NCI-H128 (cell line): ENCODE results near the gene SUN2.

Experiments used
- DNase-seq: peaks from one replicate; lab custom pipeline; 2025; ENCODE audit not compliant: unreplicated experiment; lab: John Stamatoyannopoulos, UW

The SUN2 gene

GRCh38 chr22:38735465-38736256 is 20.1 kb downstream of the SUN2 start:
- no peak for DNase-seq

GRCh38 chr22:38735126-38735464 is 20.7 kb downstream of the SUN2 start:
- no peak for DNase-seq

DNA sequence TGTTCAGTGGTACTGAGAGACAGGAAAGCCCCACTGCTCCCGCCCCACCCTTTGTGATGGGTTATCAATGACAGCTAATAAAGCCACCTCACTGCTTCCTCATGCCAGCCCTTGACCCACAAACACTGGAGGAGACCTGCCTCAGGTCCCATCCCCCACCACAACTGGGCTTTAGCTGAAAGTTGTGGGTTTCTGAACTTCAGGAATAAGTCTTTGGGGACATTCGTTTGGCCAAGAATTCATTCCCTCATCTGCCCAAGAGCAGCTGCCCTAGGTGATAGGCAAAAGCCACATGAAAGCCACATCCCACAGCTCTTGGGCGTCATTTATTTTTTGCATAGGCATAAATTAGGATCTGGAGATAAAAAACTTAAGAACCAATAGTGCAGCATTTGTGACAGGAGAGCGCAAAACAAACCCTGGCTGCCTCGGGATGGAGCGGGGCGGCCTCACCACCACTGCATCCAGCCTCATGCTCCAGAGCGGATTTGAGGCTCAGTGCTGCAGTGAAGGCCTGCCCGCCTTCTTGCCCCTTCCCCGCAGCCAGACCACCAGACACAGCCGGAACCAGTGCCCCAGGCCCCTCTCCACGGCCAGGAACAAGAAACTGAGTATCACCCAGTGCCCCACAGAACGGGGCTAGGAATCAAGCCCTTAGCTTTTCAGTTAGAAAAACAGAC is 21.2 kb downstream of the SUN2 start:
- DNase-seq = no peak

- no peak for DNase-seq
These were observed 21.9 kb downstream of the SUN2 start for GRCh38 chr22:38733724-38734381.

- DNase-seq = no peak
These were observed 22.5 kb downstream of the SUN2 start for GRCh38 chr22:38733329-38733723.

DNA sequence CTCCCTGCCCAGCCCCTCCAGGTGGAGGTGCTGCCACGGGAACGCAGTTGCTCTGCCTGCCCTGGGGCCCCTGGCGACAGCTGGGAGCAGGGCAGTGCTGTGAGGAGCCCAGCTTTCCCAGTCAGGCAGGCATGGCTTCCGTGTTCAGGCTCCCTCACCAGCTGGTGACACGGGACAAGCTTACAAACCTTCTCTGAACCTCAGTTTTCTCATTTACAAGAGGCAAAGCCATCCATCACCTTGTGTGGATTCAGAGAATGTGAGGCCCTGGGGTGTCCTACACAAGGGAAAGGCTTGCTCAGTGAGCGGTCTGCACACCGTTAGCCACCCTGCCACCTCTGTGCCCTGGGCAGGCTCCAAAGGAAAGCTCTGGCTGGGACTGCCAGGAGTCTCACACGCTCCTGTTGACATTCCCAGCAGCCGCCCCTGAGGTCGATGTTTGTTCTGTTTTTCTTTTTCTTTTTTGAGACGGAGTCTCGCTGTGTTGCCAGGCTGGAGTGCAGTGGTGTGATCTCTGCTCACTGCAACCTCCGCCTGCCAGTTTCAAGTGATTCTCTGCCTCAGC is 23.5 kb downstream of the SUN2 start:
- no peak for DNase-seq

GRCh38 chr22:38731703-38732161 is 24.1 kb downstream of the SUN2 start:
- no peak for DNase-seq

DNA sequence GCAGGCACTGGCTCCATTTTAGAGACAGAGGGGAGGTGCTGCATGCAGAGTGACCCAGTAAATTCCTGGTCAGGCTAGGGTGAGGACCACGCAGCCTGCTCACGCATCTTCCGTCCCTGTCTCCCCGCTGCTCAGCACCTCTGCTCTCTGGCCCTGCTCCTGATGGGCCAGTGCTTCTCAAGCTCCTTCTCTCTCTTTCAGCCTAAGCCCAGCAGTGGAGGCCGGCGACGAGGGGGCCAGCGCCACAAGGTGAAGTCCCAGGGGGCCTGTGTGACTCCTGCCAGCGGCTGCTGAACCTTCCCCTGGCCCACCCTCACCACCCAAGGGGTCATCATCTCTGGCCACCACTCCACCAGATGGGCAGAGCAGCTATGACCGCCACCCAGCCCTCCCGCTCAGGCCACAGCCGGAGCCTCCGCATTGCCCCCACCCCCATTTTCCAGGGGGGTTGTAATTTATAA is 25.4 kb downstream of the SUN2 start:
- DNase-seq = no peak

GRCh38 chr22:38729946-38730345 is 25.9 kb downstream of the SUN2 start:
- no peak for DNase-seq

GRCh38 chr22:38728871-38729796 is 26.7 kb downstream of the SUN2 start:
- no peak for DNase-seq

DNA sequence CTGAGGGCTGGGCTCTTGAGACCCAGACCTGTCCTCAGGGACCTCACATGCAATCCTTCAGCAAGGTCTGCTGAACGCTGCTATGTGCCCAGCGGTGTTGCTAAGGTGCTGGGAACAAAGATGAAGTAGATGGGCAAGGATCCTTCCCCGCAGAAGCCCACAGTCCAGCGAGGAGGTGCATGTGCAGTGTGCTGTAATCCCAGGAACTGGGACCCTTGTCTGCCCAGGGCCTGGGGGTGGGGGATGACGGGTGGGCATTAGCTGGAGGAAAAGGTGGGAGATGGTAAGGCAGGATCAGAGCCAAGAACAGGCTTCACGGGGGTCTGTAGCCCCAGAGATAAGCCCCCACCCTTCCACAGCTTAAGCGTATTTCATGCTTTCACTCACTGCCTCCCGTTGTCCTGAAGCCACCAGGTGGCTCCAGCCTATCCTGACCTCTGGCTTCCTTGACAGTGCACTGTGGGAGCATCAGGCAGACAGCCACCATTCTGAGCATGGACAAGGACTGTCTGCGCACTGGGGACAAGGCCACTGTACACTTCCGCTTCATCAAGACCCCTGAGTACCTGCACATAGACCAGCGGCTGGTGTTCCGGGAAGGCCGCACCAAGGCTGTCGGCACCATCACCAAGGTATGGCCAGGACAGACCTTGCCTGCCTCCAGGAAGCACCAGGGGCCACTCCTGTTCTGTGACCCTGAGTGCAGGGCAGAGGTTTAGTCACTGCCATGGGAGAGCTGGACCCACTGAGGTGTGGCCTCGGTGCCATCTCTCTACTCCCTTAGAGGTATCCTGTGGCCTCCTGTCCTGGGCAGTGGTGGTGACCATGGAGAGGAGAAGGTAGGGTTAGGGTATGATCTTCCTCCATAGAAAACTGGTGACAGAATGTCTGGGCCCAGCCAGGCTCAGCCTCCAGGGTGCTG is 28.0 kb downstream of the SUN2 start:
- no peak for DNase-seq

- no peak for DNase-seq
These were observed 28.7 kb downstream of the SUN2 start for GRCh38 chr22:38727123-38727522.

- DNase-seq = no peak
These were observed 29.7 kb downstream of the SUN2 start for GRCh38 chr22:38725900-38726655.

DNA sequence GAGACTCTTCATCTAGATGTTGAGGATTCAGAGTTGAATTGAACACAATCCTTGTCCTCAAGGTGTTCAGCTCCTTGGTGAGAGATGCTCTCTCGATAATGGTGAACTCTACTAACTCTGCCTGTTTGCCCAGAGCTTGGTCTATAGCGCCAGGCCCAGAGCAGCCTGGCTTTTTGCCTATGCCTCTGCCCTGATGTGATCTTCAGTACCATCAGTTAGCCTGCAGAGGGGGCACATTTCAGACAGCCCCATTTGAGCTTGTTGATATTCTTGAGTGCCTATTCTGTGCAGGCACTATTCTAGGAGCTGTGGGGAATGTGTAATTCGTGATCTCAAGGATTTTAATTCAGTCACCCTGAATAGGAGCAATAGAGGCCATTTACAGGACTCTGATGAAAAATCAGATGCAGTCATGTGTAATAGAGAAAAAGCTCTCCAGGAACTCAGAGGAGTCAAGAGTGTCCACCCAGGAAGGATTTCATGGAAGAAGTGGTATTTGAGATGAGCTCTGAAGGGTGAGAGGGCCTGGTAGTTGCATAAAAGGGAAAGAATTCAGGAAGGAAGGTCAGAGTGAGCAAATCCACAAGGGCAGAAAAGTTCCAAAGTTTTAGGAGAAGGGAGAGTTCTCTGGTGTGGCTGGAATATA is 30.7 kb downstream of the SUN2 start:
- DNase-seq = no peak

GRCh38 chr22:38724176-38724575 is 31.6 kb downstream of the SUN2 start:
- no peak for DNase-seq

DNA sequence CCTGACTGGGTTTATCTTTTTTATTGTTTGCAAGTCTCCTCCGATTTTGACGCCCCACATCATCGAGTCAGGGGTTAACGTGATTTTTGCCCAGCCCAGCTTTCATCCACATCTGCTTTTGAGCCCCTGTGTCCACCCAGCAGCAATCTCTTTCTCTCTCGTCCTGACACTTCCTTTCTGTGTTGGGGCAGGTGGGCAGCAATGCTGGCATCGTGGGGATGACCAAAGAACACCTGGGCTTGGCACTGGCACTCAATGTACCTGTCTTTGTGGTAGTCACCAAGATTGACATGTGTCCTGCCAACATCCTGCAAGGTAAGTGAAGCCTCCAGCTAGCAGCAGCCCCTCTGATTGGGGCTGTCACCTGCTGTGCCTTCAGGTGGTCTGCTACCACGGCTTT is 34.2 kb downstream of the SUN2 start:
- no peak for DNase-seq

DNA sequence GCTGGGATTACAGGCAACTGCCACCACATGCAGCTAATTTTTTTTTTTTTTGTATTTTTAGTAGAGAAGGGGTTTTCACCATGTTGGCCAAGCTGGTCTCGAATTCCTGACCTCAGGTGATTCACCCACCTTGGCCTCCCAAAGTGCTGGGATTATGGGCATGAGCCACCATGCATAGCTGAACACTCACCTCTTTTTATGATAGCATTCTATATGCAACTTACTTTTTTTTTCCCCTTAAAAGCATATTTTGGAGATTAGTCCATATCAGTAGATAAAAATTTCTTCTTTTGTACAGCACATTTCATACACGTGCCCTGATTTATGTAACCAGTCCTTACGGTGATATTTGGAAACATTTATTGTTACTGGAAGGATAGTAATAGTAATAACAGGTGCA is 35.4 kb downstream of the SUN2 start:
- DNase-seq = no peak

GRCh38 chr22:38719196-38719595 is 36.6 kb downstream of the SUN2 start:
- no peak for DNase-seq
